Measurements from ENCODE around the gene HS3ST2.

DNA sequence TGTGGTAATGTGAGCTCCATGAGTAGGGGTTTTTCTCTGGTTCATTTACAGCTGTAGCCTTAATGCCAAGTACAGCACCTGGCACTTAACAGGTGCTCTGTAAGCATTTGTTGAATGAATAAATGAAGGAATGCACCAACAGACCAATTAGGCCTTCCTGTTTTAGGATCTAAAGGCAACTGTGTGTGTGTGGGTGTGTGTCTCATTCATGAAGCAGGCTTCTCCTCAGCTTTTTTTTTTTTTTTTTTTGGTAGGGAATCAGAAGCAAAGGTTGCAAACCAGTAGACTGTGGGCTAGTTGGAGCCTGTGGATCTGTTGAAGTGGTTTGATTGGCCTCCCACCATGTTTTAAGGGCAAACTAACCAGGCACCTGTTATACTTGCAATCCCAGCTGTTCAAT lies 48.1 kb downstream of the HS3ST2 start:
- TF ChIP-seq, protein P1, sequence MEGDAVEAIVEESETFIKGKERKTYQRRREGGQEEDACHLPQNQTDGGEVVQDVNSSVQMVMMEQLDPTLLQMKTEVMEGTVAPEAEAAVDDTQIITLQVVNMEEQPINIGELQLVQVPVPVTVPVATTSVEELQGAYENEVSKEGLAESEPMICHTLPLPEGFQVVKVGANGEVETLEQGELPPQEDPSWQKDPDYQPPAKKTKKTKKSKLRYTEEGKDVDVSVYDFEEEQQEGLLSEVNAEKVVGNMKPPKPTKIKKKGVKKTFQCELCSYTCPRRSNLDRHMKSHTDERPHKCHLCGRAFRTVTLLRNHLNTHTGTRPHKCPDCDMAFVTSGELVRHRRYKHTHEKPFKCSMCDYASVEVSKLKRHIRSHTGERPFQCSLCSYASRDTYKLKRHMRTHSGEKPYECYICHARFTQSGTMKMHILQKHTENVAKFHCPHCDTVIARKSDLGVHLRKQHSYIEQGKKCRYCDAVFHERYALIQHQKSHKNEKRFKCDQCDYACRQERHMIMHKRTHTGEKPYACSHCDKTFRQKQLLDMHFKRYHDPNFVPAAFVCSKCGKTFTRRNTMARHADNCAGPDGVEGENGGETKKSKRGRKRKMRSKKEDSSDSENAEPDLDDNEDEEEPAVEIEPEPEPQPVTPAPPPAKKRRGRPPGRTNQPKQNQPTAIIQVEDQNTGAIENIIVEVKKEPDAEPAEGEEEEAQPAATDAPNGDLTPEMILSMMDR (IDR thresholded peaks at IDR 0.05): no peak
- TF ChIP-seq POLR2A (IDR thresholded peaks at IDR 0.05): no peak

Data from body of pancreas (tissue), 4 donors.